T47D (cell line): ENCODE data around the gene PDE9A.

Source experiments
- DNase-seq, 2 experiments: peaks; one replicate each; pipeline versions ENCODE4 v3.0.0 to v3.0.0-alpha.2; 2011 to 2012; ENCODE audit warnings: low read depth in 1 of 2, low spot score in 1 of 2
- JUND ChIP-seq: IDR thresholded peaks from 2 replicates; pipeline ENCODE4 v1.6.1; 2012; ENCODE audit warnings: low read depth
- in situ Hi-C: cut with HindIII; loops from 2 replicates; pipeline ENCODE4 v1.10.0; 2016; ENCODE audit warnings: low sequenced_read_pairs, low pct_unique_long_range_greater_than_20kb

Gene PDE9A

GRCh38 chr21:42659416-42660117 is 6.1 kb downstream of the PDE9A start:
- in situ Hi-C loops, result no loop called here
- DNase-seq, result no peak
- TF ChIP-seq JUND, result no peak

- no peak for DNase-seq
- in situ Hi-C loops, result no loop called here
- TF ChIP-seq JUND, result no peak
These were observed 6.7 kb downstream of the PDE9A start for GRCh38 chr21:42660118-42660470.

GRCh38 chr21:42661688-42662429 is 8.4 kb downstream of the PDE9A start:
- no peak for DNase-seq
- no peak for TF ChIP-seq JUND
- in situ Hi-C loops, result no loop called here

GRCh38 chr21:42662430-42663199 is 9.2 kb downstream of the PDE9A start:
- no peak for DNase-seq
- no peak for TF ChIP-seq JUND
- in situ Hi-C loops, result no loop called here

GRCh38 chr21:42663200-42663750 is 9.9 kb downstream of the PDE9A start:
- TF ChIP-seq JUND, result no peak
- no peak for DNase-seq
- in situ Hi-C loops, result no loop called here

- TF ChIP-seq JUND, result no peak
- in situ Hi-C loops, result no loop called here
- DNase-seq, result no peak
These were observed 10.6 kb downstream of the PDE9A start for GRCh38 chr21:42663860-42664535.

GRCh38 chr21:42664614-42665013 is 11.2 kb downstream of the PDE9A start:
- no peak for DNase-seq
- no peak for TF ChIP-seq JUND
- in situ Hi-C loops, result no loop called here

- in situ Hi-C loops, result no loop called here
- TF ChIP-seq JUND, result no peak
- DNase-seq, result no peak
These were observed 11.6 kb downstream of the PDE9A start for GRCh38 chr21:42665026-42665425.

GRCh38 chr21:42665484-42665883 is 12.1 kb downstream of the PDE9A start:
- in situ Hi-C loops, result no loop called here
- no peak for TF ChIP-seq JUND
- DNase-seq, result no peak

GRCh38 chr21:42666023-42666747 is 12.8 kb downstream of the PDE9A start:
- DNase-seq, result peak in 1 of 2 experiments; percentile 54
- in situ Hi-C loops, result no loop called here
- TF ChIP-seq JUND, result no peak

- DNase-seq, result no peak
- in situ Hi-C loops, result no loop called here
- TF ChIP-seq JUND, result no peak
These were observed 13.5 kb downstream of the PDE9A start for GRCh38 chr21:42666925-42667324.

GRCh38 chr21:42668298-42668992 is 15.0 kb downstream of the PDE9A start:
- no peak for TF ChIP-seq JUND
- in situ Hi-C loops, result no loop called here
- DNase-seq, result no peak
